NCI-H526 (cell line): ENCODE measurements around the gene WDR27.
A peak's percentile ranks its signal among the peaks of the same experiment; 100 is the strongest.
"Not testable (repeated sequence)": the region's sequence is repeated elsewhere in the genome, so short reads cannot be mapped to it uniquely, and the experiment has no call there.

ENCODE experiments used
- DNase-seq, 2 experiments: peaks; one replicate each; lab custom pipeline; 2025; lab: John Stamatoyannopoulos, UW

The WDR27 gene

DNA sequence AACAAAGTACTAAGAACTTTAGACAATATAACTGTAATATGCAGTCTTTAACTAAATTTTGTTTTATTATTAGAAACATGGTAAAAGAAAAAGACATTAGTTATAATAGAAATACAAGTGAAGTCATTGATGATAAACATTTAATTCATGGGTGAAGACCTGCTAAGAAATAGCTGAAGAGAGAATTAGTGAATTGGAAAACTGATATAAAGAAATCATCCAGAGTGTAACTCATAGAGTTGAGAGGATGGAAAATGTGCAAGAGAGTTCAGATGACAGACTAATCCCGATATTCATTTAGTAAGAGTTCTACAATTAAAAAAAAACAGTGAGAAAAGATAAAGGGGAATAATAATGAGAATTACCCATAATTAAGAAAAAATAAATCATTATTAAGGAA, 227.5 kb downstream of the WDR27 start:
- DNase-seq = no peak

GRCh38 chr6:169473663-169474062, 228.2 kb downstream of the WDR27 start:
- DNase-seq = no peak

DNA sequence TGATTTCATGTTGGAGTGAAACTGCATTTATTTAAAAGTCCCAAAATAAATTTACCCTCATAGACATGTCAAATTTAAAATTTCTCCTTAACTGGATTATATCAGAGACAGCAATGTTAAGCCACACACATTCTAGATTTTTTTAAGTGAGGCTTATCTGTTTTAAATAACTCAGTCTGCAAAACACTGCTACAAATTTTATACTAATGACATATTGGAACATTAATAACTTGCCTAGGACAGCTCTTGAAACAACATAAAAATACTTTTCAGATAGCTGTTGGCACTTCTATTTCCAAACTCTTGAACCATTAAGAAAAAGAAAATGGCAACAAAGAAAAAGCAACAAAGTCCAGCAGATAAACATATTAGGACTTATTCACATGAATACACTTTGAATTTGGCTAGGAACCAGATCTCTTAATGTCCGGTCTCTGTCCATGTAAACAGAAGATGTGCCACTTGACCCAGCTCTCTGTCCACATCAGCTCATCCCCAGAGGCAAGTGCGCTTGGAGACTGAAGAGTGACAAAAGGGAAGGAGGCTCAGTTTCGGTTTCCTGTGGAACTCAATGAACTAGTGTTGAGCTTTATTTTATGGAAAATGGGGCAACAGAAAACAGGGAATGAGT, 228.9 kb downstream of the WDR27 start:
- no peak for DNase-seq

GRCh38 chr6:169470790-169471189, 231.0 kb downstream of the WDR27 start:
- DNase-seq = no peak

DNA sequence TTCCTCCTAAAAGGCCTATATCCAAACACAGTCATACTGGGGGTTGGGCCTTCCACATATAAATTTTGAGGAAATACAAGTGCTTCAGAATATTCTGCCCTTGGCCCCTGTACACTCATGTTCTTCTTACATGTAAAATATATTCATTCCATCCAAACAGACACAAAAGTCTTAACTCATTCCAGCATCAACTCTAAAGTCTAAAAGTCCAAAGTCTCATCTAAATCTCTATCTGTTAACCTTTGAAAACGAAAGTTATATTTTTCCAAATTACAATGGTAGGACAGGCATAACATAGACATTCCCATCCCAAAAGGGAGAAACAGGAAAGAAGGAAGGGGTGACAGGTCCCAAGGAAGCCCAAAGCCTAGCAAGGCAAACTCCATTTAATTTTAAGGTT, 232.8 kb downstream of the WDR27 start:
- no peak for DNase-seq

- not testable (repeated sequence) for DNase-seq
Observed at GRCh38 chr6:169467755-169468154, 234.1 kb downstream of the WDR27 start.

DNA sequence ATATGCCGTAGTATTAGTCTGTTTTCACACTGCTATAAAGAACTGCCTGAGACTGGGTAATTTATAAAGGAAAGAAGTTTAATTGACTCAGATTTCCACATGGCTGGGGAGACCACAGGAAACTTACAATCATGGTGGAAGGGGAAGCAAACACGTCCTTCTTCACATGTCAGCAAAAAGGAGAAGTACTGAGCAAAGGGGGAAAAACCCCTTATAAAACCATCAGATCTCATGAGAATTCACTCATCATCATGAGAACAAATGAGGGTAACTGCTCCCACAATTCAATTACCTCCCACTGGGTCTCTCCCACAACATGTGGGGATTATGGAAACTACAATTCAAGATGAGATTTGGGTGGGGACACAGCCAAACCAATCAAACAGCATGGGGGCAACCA, 235.6 kb downstream of the WDR27 start:
- DNase-seq = not testable (repeated sequence)

DNA sequence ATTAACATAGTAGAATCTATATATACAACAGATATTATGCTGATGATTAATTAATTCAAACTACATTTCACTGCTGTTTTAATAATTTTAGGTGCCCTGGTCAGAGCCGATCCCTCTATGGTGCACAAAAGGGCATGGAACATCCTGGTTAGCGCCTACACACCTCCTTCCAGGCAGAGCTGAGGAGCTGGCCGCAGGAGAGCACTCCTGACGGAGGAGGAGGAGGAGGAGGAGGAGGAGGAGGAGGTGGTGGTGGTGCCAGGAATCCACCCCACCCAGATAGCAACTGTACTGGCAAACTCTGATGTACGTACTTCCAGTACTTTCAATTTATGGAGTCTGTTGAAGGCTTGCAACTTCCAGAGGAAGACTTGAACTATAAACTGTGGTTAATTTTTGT, 244.1 kb downstream of the WDR27 start:
- no peak for DNase-seq

- no peak for DNase-seq
Observed at GRCh38 chr6:169456840-169457239, 245.0 kb downstream of the WDR27 start.

DNA sequence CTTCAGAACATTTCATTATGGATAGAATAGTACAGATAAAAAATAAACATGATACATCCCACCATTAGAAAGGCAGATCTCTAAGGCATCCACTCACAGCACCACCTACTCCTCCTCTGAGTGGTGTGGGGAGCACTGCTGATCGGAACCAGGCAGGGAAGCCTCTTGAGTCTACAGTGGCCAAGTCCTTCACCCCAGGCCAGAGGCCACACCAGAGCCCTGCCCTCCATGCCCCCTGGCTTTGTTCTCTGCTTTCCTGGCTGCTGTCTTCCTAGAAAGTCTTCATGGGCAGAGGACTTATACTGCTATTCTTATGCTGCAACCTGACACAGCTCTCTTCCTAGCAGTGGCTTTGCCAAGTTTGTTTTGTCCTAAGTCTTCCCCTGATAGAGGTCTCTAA, 246.4 kb downstream of the WDR27 start:
- no peak for DNase-seq

GRCh38 chr6:169454872-169455204, 247.0 kb downstream of the WDR27 start:
- no peak for DNase-seq

GRCh38 chr6:169454204-169454871, 247.5 kb downstream of the WDR27 start:
- DNase-seq = peak in 1 of 2 experiments; percentile 0

GRCh38 chr6:169452869-169453620, 248.8 kb downstream of the WDR27 start:
- DNase-seq = no peak

DNA sequence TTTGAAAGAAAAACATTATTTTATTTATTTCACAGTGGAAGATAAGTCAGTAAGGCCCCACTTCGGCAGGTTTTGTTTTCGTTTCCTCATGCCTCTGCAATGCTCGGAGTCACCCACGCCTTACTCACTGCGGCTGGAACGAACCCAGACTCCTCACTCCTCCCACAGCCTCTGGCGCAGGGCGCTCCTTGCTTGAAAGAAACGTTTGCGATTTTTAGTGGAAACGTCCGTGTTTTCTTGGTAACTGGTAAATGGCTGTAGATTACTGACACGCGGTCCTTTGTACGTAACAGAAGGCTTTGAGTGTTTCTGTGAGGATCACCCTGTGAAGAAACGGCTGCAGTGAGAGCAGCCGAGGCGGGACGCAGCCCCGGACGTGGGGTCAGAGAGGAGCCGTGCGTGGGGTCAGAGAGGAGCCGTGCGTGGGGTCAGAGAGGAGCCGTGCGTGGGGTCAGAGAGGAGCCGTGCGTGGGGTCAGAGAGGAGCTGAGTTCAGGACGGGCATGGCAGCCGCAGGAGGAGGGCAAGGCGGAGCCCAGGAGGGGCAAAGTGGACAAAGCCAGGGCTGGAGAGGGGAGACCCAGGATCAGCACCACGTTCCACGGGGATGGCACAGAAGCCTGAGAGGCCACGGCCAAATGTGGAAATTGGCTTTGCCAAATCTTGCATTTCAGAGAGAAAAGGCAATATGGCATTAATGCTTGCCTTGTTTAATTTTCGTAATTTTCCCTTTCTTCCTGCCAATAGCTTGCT, 249.5 kb downstream of the WDR27 start:
- DNase-seq = no peak

GRCh38 chr6:169451065-169451838, 250.6 kb downstream of the WDR27 start:
- DNase-seq = no peak

DNA sequence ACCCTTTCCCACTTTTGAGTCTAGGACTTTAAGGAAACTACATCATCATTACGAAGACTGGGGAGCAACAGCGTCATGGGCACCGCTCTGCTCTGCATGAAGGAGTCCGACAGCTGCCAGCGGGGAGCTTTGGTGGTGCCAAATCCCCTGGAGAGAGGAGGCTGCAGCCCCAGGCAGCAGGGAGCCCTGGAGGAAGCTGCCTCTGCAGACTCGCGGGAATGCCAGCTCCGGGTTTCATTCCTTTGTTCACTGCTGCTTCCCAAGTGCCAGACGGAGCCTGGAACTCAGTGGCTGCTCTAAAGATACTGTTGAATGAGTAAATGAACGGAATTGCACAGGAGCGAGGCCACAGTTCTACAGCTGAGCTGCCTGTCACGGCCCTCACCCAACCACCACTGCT, 251.7 kb downstream of the WDR27 start:
- no peak for DNase-seq

GRCh38 chr6:169449221-169449620, 252.6 kb downstream of the WDR27 start:
- no peak for DNase-seq

DNA sequence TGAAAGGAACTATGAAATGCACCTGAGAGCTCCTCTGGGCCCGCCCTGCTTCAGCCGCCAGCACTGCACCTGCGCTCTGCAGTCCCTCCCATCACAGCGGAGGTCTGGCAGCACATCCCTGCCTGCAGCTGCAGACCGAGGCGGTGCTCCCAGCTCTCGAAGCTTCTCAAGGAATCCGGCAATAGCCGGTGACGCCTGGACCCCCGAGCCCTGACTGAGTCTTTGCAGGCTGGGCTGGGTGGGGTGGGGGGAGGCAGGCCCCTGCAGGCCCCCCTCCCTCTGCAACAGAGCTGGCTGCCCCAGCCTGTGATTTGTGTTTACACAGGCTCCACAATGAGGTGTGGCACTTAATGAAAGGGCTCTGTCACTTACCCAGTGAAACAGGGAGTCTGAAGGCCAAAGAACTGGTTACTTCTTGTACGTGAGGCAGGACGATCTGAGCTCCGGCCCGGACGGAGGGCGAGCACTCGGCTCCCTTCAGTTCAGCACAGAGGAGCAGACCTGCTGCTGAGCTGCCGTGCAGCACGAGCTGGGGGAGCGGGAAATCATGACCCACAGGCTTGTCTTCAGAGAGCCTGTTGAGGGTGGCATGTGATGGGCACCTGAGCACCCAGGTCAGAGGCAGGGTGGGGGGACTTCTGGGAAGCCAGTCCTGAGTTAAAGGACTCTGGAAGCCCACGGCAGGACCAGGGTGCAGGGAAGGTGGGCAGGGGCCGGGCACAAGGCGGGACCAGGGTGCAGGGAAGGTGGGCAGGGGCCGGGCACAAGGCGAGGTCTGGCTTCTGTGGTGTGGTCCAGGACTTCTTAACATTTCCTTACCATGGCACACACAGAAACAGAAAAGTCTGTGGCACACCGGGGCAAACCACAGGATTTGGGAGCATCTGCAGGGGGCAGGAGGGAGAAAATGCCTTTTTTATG, 255.9 kb downstream of the WDR27 start:
- DNase-seq = peak; percentile 6 to 79

DNA sequence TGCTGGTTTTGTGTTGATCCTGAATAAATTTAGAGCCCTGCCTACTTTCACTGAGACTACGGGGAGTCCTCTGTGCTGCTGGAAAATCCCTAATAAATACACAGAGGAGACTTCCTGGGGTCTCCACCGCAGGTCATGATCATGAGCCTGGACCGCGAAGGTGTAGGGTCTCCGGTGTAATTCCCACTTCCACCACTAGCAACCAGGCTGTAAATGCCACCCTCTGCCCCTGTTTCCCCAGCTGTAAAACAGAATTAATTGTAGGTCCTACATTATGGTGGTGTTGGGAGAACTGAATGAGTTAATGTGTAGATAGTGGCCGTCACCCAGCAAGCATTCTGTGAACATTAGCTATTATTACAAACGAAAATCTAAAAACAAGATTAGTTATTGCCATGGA, 256.6 kb downstream of the WDR27 start:
- peak in 1 of 2 experiments; percentile 33 for DNase-seq

GRCh38 chr6:169441292-169441691, 260.5 kb downstream of the WDR27 start:
- DNase-seq = no peak

GRCh38 chr6:169439710-169440109, 262.1 kb downstream of the WDR27 start:
- DNase-seq = no peak
